Stimulated activated CD4-positive, alpha-beta T cell treated with anti-CD3 and anti-CD28 coated beads, TNF-alpha, amount 100 ng/mL, for 4 hours (primary cell): ENCODE measurements around the gene SPACA6.

Experiments used
- DNase-seq, 3 experiments: peaks; one replicate each; pipeline ENCODE4 v3.0.0-alpha.2; 2020; ENCODE audit warnings: low read depth in 3 of 3

SPACA6 gene

GRCh38 chr19:51706296-51706695, 13.2 kb downstream of the SPACA6 start:
- DNase-seq, result no peak

DNA sequence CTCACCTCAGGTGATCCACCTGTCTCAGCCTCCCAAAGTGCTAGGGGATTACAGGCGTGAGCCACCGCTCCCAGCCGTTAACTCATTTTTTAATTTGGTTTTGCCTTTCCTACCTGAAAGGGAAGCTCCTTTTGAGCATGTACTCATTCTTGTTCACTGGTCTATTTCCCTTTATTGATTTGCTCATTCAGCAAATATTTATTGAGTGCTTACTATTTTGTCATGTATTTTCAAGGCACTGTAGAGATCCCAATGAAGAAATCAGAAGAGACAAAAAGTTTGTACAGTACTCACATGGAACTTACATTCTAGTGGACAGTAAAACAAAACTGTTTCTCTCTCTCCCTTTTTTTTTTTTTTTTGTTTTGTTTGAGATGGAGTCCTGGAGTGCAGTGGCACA, 13.8 kb downstream of the SPACA6 start:
- no peak for DNase-seq

- DNase-seq, result no peak
Measured at GRCh38 chr19:51708811-51709210, 15.7 kb downstream of the SPACA6 start.

DNA sequence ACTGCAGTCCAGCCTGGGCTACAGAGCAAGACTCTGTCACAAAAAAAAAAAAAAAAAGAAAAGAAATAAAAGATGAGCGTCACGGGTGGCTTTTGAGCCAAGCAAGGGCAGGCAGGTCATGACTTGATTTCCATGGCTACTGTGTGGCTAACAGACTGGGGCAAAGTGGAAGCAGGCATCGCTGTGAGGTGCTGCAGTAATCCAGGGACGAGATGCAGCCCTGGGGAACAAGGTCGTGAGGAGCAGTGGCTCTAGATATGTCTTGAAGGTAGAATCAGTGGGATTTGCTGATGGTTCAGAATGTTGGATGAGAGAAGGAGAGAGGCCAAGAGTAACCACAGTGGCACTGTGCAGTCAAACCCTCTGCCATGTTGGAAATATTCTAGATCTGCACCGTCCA, 16.4 kb downstream of the SPACA6 start:
- DNase-seq, result no peak

GRCh38 chr19:51710163-51710562, 17.0 kb downstream of the SPACA6 start:
- DNase-seq, result no peak

- no peak for DNase-seq
Measured at GRCh38 chr19:51711702-51712101, 18.6 kb downstream of the SPACA6 start.

GRCh38 chr19:51712461-51713081, 19.4 kb downstream of the SPACA6 start:
- DNase-seq, result no peak

DNA sequence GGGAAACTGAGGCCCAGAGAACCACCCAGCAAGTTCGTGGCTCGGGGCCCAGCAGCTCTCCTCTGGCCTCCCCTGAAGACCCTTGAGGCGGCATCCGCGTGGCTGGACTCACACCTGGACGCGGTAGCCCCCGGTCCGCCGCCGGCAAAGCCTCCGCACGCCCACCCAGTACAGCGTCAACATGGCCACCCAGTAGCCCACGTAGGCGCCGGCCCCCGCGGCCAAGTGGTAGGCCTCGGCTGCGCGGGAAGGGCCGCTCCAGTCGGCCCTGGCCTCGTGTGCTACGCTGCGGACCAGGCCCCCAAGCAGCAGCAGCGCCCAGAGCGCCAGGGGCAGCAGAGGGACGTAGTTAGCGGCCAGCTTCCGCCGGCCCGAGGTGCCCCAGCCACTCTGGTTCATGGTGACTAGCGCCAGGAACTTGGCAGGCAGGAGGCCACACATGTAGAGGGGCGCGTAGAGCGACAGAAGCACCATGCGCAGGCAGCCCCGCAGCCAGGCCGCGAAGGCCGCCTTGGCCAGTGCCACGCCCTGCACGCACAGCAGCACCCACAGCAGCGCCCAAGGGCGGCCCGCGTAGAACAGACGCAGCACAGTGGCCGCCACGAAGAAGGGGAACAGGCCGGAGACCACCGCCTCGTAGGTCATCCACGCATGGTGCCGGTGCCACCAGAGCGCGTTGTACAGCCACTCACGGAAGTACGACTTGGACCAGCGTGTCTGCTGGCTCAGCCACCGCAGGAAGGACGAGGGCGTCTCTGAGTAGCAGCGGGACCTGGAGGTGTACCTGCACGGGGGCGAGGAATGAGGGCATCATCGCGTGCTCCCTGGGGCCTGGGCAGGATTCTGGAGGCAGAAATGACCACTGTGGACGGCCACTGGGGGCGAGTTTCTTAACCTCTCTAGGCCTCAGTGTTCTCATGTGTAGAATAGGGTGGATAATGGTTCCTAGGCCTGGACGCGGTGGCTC, 20.5 kb downstream of the SPACA6 start:
- no peak for DNase-seq

DNA sequence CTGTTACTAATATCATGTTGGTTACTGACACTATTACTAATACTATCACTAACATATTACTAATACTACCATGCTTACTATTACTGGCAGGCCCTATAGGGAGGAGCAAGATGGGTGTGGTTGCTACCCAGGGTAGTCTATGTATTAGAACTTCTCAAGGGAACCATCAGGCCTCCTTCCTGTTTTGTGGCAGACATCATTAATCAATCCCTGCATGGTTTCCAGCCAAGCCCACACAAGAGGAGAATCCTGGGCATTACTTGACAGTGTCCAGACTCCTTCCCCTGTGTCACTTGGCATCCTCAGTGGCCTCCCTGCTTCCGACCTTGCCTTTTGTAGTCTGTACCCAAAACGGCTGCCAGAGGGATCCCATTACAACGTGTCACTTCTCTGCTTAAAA, 21.7 kb downstream of the SPACA6 start:
- DNase-seq, result no peak

DNA sequence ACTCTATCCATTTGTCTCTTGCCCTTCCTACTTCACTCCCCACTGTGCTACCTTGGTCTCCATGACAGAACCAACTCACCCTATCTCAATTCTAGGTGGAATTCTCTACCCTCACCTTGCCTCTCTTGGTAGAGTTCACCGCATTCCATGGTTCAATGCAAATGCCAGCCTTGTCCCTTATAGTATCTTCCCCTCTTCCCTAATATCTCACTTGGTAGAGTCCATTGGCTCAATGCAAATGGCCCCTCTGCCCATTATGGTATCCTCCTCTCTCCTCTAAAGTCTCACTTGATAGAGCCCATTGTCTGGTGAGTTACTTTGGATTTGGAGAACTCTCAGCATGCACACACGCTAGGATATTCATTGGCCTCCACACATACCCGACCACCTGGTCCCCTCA, 22.7 kb downstream of the SPACA6 start:
- no peak for DNase-seq

- no peak for DNase-seq
Measured at GRCh38 chr19:51716925-51717324, 23.8 kb downstream of the SPACA6 start.

- DNase-seq, result no peak
Measured at GRCh38 chr19:51719251-51719988, 26.3 kb downstream of the SPACA6 start.

GRCh38 chr19:51721905-51722304, 28.8 kb downstream of the SPACA6 start:
- DNase-seq, result no peak

DNA sequence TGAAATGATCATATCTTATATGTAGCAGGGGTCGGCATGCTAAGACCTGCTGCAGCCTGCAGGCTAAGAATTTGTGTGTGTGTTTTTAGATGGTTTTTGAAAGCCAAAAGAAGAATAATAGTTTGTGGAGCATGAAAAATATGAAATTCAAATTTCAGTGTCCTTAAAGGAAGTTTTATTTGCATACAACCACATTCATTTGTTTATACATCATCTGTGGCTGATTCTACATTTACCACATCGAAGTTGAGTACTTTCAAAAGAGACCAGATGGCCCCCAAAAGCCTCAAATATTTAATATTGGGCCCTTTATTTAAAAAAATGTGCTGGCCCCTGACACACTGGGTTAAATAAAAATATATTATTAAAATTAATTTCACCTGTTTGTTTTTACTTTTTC, 29.4 kb downstream of the SPACA6 start:
- DNase-seq, result no peak

DNA sequence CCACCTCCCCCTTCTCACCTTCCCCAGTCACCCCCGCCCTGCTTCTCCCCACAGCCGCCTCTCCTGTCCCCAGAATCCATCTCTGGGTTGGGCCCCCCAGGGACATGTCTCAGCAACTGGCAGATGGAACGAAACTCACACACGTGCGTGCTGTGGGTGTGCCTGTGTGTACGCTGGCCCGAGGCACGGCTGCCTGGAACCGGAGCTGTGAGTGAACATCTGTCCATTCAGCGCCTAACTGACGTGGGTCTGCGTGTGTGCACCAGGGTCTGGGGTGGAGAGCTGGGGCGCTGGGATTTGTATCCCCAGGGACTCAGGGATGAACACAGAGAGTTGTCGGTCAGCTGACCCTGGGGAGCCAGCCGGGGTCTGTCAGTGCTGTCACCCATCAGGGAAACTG, 31.4 kb downstream of the SPACA6 start:
- DNase-seq, result no peak

DNA sequence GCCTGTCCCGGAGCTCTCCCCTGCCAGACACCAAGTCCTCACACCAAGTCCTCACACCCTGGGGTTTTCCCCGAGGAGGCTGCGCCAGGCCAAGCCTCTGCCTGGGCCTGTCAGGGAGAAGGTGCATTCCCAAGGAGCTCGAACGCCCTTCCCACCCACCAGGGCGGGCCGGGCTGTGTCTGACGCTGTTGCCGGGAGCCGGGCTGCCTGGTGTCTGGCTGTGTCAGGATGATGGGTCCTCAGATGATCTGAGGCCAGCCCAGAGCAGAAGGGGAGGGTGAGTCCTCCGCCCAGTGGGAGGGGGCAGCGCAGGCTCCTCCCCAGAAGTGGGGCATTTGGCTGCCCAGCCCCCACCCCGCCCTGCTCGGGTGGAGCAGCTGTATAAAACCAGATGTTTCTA, 32.9 kb downstream of the SPACA6 start:
- DNase-seq, result no peak

DNA sequence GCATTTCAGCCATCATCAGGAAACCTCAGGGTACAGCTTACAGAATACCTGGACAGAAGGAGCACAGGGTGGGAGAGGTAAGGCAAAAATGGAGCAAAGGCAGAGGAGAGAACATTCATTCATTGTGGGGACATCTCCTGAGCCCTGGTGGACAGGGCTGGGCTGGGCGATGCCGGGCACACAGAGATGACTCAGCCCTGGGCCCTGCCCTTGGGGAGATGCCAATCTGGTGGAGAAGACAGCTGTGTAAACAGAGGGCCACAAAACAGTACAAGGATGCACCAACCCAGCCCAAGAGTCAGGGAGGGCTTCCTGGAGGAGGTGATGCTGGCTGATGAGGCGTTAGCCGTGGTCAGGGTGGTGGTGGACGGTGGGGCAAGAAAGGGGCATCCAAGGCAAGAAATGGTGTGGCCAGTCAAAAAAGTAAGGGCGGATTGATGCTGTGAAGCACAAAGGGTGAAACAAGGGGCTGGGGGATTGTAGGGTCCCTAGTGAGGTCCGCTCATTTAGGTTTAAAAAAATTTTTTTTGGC, 34.3 kb downstream of the SPACA6 start:
- DNase-seq, result no peak

- no peak for DNase-seq
Measured at GRCh38 chr19:51729781-51730180, 36.7 kb downstream of the SPACA6 start.

- no peak for DNase-seq
Measured at GRCh38 chr19:51733742-51734522, 40.8 kb downstream of the SPACA6 start.

- DNase-seq, result no peak
Measured at GRCh38 chr19:51735759-51736449, 42.8 kb downstream of the SPACA6 start.

GRCh38 chr19:51737389-51737788, 44.3 kb downstream of the SPACA6 start:
- DNase-seq, result no peak
